ENCODE results near the gene A3GALT2. TPM values are rescaled to one million over a fixed set of nuclear protein-coding genes. Genes with fewer than 3 reads are reported as not detected.

Gene A3GALT2
- total RNA-seq, 1 donor from 2014 or later: not detected

DNA sequence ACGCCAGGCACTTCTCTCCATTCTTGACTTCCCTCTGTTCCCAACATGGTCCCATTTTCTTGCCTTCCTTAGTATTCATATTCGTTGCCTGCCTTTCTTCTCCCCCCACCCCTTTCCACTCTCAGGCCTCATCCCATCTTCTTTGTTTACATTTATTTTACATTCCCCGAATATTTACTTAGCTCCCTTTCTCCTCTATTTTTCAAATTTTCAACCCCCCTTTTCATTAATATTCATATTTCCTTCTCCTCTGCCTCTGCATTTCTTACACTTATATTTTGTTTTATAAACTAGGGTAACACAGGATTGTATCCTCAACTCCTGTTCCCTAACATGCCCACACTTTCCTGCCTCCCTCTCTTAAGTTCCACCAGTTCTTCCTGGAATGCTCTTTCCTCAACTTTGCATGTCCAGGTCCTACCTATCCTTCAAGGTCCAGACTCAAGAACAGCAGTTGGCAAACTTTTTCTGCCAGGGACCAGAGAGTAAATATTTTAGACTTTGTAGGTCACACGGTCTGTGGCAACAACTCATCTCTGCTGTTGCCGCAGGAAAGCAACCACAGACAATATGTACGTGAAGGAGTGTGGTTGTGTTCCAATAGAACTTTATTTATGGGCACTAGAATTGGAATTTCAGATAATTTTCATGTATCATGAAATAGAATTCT is 29.8 kb upstream of the A3GALT2 start:
- DNase-seq: no peak

DNA sequence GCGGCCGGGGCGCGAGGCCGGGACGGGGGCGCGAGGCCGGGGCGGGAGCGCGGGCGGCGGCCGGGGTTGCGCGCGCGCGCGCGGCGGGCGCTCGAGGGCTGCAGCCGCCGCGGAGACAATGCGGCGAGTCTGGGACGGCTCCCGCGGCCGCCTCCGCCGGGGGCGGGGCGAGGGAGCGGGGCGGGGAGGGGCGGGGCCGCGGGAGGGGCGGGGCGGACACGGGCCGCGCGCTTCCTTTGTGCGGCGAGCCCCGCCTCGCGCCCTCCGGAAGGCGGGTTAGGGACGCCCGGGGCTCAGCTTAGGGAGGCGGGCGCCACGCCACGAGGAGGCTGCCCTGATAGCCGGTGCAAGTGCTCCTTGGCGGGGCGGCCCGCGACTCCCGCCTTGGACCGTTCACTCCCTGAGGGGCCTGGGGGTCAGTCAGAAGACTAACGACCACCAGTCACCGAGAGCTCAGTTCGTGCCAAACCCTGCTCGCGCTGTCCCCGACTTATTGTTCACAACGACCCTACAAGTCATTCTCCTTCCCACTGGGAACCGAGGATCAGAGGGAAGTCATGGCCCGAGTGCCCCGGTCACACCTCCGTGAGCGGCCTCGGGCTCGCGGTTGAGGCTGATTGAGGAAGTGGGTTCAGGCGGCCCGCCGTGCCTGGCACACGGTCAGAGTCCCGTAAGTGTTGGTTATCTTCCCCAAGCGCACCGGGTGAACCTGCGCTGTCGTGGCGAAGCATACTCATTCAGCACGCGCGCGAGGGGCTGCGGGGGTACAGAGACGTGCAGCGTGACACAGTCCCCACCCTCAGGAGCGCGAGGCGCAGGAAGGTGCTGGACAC is 29.1 kb upstream of the A3GALT2 start:
- DNase-seq: peak; percentile 75

DNA sequence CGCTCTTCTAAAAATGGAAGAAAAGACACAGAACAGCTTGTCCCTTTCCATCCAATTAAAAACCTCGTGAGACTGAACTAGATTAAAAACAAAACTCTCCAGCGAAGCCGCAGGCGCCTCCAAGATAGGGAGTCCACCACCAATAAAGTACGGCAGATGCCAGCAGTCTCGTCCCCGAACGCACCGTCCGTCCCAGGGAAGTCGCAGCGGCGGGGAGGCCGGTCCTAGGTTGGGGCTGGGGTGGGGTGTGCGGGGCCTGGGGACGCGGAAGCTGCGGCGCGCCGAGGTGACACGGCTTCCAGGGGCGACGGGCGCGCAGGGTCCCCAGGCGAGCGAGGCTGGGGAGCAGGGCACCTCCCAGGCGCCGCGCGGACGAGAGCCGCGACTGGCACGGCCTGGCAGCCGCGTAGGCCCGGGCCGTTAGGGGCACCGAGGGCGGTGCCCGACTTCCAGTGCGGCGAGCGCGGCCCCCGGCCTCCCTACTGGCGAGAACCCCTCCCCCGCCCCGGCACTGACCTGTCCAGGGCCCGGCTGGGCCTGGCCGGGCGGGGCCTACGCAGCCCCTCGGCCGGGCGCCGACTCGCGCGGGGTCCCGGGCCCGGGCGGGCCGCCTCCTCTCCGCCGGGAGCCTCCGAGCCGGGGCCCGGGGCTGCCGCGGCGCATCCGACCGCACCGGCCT is 28.3 kb upstream of the A3GALT2 start:
- DNase-seq: peak; percentile 68

DNA sequence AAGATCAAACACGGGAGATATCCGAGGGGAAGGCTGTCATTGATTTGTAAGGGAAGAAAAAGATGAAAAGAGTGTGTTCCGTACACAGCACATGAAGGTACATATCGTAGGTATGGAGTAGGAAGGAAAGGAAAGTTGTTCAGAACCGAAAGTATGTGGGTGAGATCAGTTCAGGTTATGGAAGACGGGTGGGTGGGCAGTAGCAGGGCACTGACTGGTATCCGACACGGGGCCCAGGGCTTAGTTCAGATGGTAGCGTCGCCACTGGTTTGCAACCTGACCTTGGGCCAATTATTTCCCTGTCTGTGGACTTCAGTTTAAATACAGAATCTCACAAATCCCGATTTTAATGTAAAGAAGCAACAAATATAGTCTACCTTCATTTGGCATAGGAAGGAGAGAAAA is 27.8 kb upstream of the A3GALT2 start:
- no peak for DNase-seq

DNA sequence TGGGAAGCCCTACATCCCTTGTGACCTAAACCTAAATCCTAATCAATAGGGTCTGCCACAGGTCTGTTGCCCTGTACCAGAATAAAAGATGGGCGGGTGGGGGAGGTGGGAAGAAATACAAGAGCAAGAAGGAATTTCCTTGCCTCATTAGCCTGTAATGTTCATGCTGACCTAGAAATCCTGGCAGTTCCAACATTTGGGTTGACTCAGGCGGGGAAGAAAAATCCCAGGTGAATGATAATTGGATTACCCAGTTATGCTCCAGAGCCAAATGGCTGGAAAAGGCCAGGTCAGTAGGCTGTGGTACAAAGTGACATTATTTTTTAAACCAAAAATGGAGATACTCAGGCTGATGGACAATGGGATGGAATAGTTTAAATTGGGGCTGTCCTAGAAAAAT is 27.3 kb upstream of the A3GALT2 start:
- DNase-seq: no peak

DNA sequence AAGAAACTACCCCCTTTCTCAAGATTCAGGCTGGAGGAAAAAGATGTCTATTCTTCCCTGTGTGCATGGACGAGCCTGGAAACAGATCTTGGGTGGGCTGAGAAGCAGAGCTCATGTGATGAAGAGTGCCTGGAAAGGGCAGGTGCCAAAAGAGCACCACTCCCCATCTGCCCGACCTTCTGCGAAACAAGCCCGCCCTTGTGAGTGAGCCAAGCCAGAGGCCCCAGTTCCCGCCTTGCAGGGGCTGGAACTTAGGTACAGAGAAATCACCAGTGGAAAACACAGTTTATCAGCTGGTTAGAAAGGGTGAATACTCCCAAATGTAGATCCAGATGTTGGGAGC is 26.7 kb upstream of the A3GALT2 start:
- DNase-seq: no peak

DNA sequence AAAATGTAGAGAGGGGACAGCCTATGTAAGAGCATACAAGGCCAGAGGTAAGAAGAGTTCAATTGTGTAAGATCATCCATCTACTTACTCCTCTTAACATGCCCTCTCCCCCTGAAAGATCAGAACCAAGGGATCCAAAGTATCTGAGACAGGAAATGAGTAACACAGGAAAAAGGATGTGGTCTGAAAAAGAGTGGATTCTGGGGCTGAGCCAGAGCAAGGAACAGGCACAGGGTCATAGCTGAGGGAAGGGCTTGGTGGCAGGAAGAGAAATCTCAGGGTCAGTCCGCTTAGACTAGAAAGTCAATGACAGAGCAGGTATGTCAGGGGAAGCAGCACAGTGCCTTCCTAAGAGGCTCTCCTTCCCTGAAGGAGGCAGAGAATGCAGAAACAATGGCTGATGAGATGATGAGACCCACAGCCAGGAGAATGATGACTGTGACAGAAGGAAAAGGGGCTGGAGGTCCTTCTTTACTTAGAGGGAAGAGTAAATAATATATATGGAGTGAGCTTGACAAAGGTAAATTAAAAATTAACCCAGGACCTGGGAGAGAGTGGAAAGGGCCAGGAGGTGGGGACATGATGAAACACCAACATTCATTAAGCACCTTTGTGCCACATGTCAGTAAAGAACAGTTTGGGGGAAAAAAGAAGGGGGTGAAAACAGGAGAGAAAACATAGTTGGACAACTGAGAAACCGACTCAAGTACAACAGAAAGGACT is 26.2 kb upstream of the A3GALT2 start:
- DNase-seq: no peak

DNA sequence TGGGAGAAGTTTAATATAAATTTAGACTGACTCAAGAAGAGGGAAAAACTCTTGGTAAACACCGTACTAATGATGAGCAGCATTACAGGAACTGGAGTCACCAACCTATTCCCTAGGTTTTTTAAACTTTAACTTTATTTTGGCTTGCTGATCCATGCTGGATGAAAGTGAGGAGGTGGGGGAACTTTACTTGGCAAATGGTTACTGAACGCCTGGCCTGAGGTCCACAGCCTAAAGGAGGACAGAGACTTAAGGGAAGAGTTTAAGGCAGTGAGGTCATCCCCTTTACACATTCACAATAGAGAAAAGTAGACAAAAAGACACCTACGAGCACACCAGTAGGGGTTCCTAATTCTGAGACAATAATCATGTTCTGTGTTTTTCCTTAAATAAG is 25.6 kb upstream of the A3GALT2 start:
- no peak for DNase-seq

- DNase-seq: no peak
Observed at GRCh38 chr1:33344896-33345560, 24.1 kb upstream of the A3GALT2 start.

DNA sequence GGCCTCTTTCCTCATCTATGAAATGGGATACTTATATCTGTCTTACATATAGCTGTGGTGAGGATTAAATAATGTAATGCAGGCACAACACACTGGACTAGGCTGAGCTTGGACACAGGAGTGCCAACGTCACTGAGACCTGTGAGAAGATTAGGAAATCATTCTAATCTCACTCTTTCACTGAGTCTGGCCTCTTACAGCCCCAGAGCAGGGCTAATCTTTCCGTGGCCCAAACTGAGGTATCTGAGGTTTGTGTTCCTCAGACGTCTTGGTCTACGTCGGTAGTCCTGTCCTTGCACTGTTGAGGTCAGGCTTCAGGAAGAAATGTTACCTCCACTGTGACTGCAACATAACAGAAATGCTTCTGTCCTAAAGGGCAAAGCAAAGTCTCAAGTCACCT is 22.6 kb upstream of the A3GALT2 start:
- DNase-seq: no peak

DNA sequence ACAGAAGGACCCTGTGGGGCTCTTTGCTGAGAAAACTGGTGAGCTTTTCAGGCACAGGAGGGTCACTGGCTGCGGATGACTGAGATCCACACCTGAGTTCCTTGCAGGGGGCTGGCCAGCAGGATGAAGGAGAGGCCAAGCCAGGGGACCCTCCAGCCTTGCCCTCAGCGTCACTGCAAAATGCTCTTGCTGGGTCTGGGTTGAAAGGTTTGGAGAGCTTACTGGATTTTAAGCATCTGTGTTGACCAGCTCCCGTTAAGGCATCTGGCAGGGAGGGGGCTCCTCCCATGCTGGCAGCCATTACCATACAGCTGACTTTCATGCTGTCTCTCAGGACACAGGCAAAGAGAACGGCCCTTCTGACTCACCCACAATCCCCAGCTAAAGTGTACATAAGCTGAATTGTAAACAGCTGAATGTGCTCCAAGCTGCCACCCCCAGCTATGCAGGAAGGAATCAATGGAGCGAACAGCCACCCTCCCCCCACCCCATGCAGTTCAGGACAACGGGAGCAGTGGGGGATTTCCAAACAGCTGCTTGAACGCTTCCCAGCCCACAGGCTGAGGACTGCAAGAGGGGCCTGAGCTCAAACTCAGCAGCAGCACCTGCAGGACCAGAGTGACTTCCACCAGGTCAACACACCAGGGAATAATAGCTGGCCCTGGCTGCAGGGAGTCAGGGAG is 21.3 kb upstream of the A3GALT2 start:
- peak; percentile 86 for DNase-seq

DNA sequence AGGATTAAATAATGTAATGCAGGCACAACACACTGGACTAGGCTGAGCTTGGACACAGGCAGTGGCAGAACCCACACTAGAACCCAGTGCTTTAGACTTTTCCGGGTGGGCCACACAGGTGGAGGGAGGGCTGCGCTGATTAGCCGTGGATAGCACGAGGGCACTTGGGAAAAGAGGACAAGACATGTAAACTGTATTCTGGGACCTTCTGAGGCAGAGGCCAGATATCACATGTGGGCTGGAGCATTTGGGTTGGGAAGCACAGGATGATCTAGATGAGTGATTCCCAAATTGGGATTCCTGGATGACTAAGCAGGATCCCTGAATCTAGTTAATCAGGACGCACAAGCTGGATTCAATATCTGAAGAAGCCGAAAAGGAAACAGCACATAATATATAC is 20.3 kb upstream of the A3GALT2 start:
- DNase-seq: no peak

DNA sequence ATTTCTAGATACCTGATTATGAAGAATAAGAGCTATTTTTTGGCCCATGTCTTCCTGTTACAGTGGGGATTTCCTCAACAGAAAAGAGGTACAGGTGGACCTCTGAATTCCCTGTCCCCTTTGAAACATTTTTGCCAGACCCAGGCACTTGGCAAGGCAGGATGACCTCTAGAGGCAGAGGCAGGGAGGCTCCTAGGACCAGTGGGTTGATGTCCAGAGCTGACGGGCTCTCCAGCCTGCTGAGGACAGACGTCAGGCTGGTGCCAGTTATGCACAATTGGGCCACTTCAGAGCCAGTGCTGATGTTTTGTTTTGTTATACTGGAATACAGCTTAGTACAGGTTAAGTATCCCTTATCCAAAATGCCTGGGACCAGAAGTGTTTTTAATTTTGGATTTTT is 18.5 kb upstream of the A3GALT2 start:
- peak; percentile 29 for DNase-seq

- DNase-seq: peak; percentile 30
Observed at GRCh38 chr1:33338440-33339211, 17.7 kb upstream of the A3GALT2 start.

GRCh38 chr1:33338048-33338439 is 17.1 kb upstream of the A3GALT2 start:
- DNase-seq: no peak

GRCh38 chr1:33337441-33337840 is 16.5 kb upstream of the A3GALT2 start:
- DNase-seq: no peak

- no peak for DNase-seq
Observed at GRCh38 chr1:33336580-33336979, 15.7 kb upstream of the A3GALT2 start.

DNA sequence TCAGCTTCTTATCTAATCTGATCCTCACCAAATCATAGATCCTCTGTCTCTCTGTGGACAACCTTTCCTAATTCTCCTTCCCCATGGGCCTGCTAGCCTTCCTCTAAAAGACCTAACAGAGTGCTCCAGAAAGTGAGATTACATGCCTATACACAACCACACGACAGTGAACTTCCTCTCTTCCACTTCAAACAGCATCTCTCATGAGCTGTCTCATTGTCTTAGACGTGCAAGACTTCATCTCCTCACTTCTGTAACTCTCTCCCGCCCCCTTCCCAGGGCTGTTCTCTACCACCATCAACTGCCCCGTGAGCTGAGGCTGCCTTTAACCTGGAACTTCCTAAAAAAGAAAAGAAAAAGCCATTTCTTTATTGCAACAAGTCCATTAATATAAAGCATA is 14.1 kb upstream of the A3GALT2 start:
- no peak for DNase-seq

DNA sequence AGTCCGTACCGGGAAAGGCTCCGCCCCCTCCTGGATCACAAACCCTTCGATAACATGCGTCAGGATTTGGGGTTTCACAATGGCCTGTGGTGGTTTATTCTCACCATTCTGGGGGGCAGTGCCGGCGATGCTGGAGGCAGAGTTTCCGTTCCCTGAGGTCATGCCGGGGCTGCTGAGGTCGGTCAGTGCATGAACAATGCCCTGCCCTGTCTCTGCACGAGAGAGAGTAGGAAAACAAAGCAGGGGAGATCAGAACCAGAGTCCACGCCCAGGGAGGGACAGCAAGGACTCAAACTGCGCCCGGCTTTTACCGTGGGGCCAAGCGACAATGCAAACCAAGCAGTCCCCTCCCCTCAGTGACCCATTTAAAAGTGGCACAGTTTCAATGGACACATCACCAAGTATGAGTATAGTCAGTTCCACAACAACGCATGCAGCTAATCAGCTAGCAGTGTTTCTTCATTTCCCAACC is 13.2 kb upstream of the A3GALT2 start:
- DNase-seq: no peak

DNA sequence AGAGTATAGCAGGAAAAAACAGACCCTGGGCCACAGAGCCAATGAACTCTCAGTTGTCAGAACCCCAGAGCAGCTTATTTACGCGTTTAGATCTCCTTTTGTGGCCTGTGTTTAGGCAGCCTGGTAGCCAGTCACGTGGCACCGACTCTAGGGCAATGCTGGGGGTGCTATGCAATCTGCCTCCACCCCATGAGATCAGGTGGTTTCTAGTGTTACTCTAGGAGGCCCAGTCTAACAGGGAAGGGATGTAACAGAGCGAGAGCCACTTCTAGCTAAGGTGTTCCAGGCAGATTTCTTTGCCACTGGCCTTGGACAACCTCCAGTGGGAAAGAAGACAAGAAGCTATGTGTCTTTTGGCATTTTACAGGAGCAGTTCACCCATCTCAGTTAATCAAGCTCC is 12.0 kb upstream of the A3GALT2 start:
- DNase-seq: no peak

DNA sequence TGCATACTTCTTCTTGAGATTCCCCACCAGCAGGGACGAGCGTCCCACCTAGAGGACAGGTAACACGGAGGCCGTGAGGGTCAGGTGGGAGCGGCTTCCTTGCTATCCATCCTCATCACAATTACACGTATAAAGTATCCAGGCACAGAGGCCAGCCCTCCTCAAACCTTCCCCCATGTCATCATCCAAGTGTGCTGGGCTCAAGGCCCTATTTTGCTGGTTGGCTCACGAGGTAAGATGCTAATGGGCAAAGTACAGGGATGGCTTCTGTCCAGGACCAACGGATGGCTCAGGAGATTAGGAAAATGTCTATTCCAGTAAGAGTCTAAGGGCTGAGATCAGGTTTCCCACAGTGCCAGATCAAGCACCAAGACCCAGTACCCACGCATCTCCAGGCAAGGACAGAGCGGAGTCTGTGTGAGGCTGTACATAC is 11.5 kb upstream of the A3GALT2 start:
- DNase-seq: no peak

Measured in occipital lobe (tissue), 2 donors.